ENCODE results near the gene DPYD. TPM values are rescaled to one million over a fixed set of nuclear protein-coding genes. Genes with fewer than 3 reads are reported as not detected.

DPYD gene
- total and polyA plus RNA-seq, 11 donors: 2.6 to 38.4 (median 7.8) TPM

DNA sequence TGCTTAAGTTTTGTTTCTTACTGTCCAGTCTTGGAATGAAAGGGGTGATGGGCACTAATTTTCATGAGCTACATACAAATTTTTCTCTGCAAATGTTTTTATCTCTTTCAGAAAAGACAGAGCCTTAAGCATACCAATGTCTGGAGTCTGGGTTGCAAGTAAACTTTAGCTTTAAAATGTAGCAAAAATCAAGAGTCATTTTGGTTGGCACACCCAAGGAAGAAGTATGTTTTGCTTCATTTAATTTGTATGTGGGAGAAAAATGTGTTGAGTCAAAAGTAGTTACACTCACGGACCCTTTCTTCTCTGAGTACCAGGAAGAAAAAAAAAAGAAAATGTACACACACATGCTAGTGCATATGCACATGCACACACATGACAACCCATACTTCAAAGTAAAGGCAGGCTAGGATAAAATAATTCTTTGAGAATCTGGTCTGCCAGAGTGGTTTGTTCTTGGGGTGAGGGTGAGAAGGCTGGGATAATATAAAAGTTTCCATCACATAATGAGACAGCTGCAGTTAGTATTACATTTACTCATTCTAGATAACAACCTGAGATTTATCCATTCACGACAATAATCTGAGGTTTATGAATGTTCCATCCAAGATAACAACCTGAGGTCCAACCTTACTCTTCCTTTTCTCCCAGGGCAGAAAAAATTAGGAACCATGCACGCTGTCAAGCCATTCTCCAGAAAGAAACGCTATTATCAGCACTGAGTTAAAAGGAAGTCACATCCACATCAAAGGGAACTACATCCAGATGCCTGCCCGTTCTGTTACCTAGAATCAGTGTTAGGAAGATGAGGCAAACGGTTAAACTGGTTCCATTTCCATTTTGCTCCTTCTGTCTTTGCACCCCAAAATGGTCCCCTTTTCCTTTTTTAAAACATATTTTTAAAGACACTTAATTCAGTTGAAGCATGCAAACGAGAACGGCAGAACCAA, 9.3 kb downstream of the DPYD start:
- WGBS, 4 donors: 69 to 82% (median 75%) methylated on average over 8 of the region's 8 CpGs
- intact Hi-C loops (cut with DNase I): no loop called here
- no peaks in the 10 kb centered on the region for H3K27me3 ChIP-seq
- H3K4me3 ChIP-seq: no peak overlapping the region
- H3K9me3 ChIP-seq: no peaks in the 10 kb centered on the region
- no peak overlapping the region for H3K27ac ChIP-seq
- DNase-seq: no peak
- TF ChIP-seq POLR2A (IDR thresholded peaks at IDR 0.05): no peak
- TF ChIP-seq, protein P1, sequence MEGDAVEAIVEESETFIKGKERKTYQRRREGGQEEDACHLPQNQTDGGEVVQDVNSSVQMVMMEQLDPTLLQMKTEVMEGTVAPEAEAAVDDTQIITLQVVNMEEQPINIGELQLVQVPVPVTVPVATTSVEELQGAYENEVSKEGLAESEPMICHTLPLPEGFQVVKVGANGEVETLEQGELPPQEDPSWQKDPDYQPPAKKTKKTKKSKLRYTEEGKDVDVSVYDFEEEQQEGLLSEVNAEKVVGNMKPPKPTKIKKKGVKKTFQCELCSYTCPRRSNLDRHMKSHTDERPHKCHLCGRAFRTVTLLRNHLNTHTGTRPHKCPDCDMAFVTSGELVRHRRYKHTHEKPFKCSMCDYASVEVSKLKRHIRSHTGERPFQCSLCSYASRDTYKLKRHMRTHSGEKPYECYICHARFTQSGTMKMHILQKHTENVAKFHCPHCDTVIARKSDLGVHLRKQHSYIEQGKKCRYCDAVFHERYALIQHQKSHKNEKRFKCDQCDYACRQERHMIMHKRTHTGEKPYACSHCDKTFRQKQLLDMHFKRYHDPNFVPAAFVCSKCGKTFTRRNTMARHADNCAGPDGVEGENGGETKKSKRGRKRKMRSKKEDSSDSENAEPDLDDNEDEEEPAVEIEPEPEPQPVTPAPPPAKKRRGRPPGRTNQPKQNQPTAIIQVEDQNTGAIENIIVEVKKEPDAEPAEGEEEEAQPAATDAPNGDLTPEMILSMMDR (IDR thresholded peaks at IDR 0.05): no peak
- ATAC-seq: no peak
- no peaks in the 10 kb centered on the region for H3K36me3 ChIP-seq
- peaks cover 0 to 58% (median 0%) of the 10 kb centered on the region in 12 donors for H3K4me1 ChIP-seq

- no peak for DNase-seq
- intact Hi-C loops (cut with DNase I): no loop called here
- H3K36me3 ChIP-seq: no peaks in the 10 kb centered on the region
- ATAC-seq: no peak
- peak overlapping the region in 1 of 12 donors; percentile 51 for H3K27ac ChIP-seq
- peaks cover 0 to 79% (median 4%) of the 10 kb centered on the region in 12 donors for H3K4me1 ChIP-seq
- H3K27me3 ChIP-seq: no peaks in the 10 kb centered on the region
- no peak for TF ChIP-seq POLR2A (IDR thresholded peaks at IDR 0.05)
- TF ChIP-seq, protein P1 (IDR thresholded peaks at IDR 0.05): no peak
- no peak overlapping the region for H3K4me3 ChIP-seq
- no peaks in the 10 kb centered on the region for H3K9me3 ChIP-seq
These were observed 11.6 kb downstream of the DPYD start for GRCh38 chr1:97909266-97909665.

GRCh38 chr1:97907886-97908285, 12.9 kb downstream of the DPYD start:
- Histone ChIP-seq H3K27ac (peak overlapping the region in 1 of 12 donors; percentile 86), H3K27me3 (no peaks in the 10 kb centered on the region), H3K9me3 (no peaks in the 10 kb centered on the region), H3K36me3 (no peaks in the 10 kb centered on the region), H3K4me3 (no peak overlapping the region), H3K4me1 (peaks cover 0 to 93% (median 9%) of the 10 kb centered on the region in 12 donors)
- 95 to 98% (median 96%) methylated on average over 3 of the region's 3 CpGs for WGBS, 4 donors
- no peak for TF ChIP-seq POLR2A (IDR thresholded peaks at IDR 0.05)
- TF ChIP-seq, protein P1 (IDR thresholded peaks at IDR 0.05): no peak
- intact Hi-C loops (cut with DNase I): no loop called here
- DNase-seq (no peak), ATAC-seq (no peak)

- H3K4me1 ChIP-seq: peaks cover 0 to 98% (median 14%) of the 10 kb centered on the region in 12 donors
- H3K27ac ChIP-seq: peak overlapping the region in 2 of 12 donors; percentile 41 to 86
- intact Hi-C loops (cut with DNase I): no loop called here
- H3K4me3 ChIP-seq: no peak overlapping the region
- H3K27me3 ChIP-seq: no peaks in the 10 kb centered on the region
- TF ChIP-seq, protein P1 (IDR thresholded peaks at IDR 0.05): no peak
- TF ChIP-seq POLR2A (IDR thresholded peaks at IDR 0.05): no peak
- DNase-seq (peak in 2 of 5 donors; percentile 55 to 66), ATAC-seq (peak in 3 of 4 donors; percentile 54 to 94 (median 87))
- H3K36me3 ChIP-seq: no peaks in the 10 kb centered on the region
- WGBS, 4 donors: 70 to 73% (median 73%) methylated on average over 7 of the region's 7 CpGs
- H3K9me3 ChIP-seq: no peaks in the 10 kb centered on the region
These were observed 14.1 kb downstream of the DPYD start for GRCh38 chr1:97906567-97907241.
